AG04450 (cell line): Measurements from ENCODE around the gene ZNF536. TPM values are rescaled to one million over a fixed set of nuclear protein-coding genes. Genes with fewer than 3 reads are reported as not detected.
"Not testable (repeated sequence)": the region's sequence is repeated elsewhere in the genome, so short reads cannot be mapped to it uniquely, and the experiment has no call there.

Source experiments
- CTCF ChIA-PET: fragments of 300-600, 350-600 bp; formaldehyde crosslinking; extraction: SDS; loops from one replicate; lab custom pipeline; 2022; ENCODE audit warnings: antibody characterized with exemption, inconsistent platforms; lab: Charles Lee
- POLR2A ChIA-PET: fragments of 350-600 bp; formaldehyde crosslinking; extraction: SDS; loops from one replicate; lab custom pipeline; 2021; ENCODE audit warnings: antibody characterized with exemption, inconsistent platforms; lab: Yijun Ruan, JAX
- DNase-seq: peaks from one replicate; pipeline ENCODE4 v3.0.0-alpha.2; 2011; ENCODE audit warnings: low read depth, low spot score
- H3K27ac ChIP-seq: one replicate; pipeline ENCODE4 v1.5.1; 2012; ENCODE audit warnings: low read depth, low read length, control low read depth
- H3K27me3 ChIP-seq: one replicate; pipeline ENCODE4 v1.6.0; 2012; ENCODE audit warnings: low read length; ENCODE audit not compliant: control insufficient read depth, insufficient read depth
- H3K4me3 ChIP-seq: 2 replicates; pipeline ENCODE4 v1.5.1; 2011; ENCODE audit warnings: mild to moderate bottlenecking, low read depth, low read length, control low read depth
- H3K9me3 ChIP-seq: 2 replicates; pipeline ENCODE4 v1.5.1; 2012; ENCODE audit warnings: low read length; ENCODE audit not compliant: control insufficient read depth, insufficient read depth
- CTCF ChIP-seq: IDR thresholded peaks from 2 replicates; pipeline ENCODE4 v1.5.1; 2011; ENCODE audit warnings: low read depth, low read length, control low read depth, inconsistent platforms
- polyA plus RNA-seq: library from polyadenylated mRNA; depleted of rRNA; stranded (reverse); fragments of >200 nt; gene quantifications from 2 replicates; pipeline ENCODE4 v1.2.3, GENCODE V29; 2011

Gene ZNF536
- polyA plus RNA-seq, 1 experiment: not detected

DNA sequence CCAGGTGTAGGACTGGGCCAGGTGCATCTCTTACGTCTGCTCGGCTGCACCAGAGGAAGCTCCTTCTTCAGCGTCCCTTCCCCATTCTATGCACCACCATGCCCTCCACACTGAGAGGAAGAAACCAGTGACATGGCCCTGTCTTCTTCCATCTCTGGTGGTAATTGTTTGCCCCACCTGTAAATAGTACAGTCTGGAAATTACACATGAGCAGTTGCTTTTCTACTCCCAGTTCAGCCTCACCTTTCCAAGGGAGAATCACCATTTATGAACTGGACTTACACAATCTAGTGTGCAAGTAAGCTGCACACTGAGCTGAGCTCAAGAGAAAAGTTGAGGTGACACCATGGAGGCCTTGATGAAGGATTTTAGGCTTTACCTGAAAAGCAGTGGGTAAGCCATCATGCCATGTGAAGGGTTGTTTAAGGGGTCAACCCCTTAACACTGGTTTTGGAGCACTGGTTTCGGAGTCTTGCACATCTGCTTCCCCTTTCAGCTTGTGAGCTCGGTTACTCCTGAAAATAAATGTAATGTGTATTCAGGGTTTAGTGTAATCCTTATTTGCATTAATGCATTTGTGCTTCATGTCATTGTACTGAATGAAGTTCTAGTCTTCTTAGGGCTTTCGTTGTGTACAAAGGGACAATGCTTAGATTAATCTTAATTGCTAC is 22.4 kb downstream of the ZNF536 start:
- Histone ChIP-seq H3K27me3 (no peaks in the 10 kb centered on the region), H3K27ac (no peak overlapping the region), H3K9me3 (peaks cover 32% of the 10 kb centered on the region), H3K4me3 (no peak overlapping the region)
- ChIA-PET POLR2A (no interaction called here), CTCF (no interaction called here)
- TF ChIP-seq CTCF: no peak
- DNase-seq: no peak

DNA sequence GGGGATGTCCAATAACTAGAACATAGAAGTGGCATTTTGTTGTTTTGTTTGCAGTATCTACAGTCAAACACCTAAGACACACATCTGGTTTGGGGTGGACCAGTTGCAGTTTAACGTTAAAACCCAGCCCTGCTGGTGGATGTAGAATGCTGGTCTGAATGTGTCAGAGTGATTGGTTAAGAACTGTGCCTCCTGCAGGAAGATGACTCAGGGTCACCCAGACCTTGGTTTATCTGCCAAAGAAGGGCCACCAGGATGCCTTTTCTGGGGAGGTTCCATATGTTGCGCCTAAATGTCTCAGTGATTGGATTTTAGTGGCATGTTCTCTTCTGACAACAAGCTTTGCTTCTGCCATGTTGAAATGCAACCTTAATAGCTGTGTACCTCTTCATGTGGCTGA is 23.1 kb downstream of the ZNF536 start:
- ChIA-PET CTCF (no interaction called here), POLR2A (no interaction called here)
- Histone ChIP-seq H3K4me3 (no peak overlapping the region), H3K9me3 (peaks cover 29% of the 10 kb centered on the region), H3K27ac (no peak overlapping the region), H3K27me3 (no peaks in the 10 kb centered on the region)
- no peak for TF ChIP-seq CTCF
- no peak for DNase-seq

GRCh38 chr19:30398539-30398938 is 26.4 kb downstream of the ZNF536 start:
- H3K4me3 ChIP-seq, H3K27me3 ChIP-seq, CTCF ChIA-PET, H3K27ac ChIP-seq, H3K9me3 ChIP-seq, DNase-seq, POLR2A ChIA-PET: not testable (repeated sequence)

- peaks cover 25% of the 10 kb centered on the region for H3K9me3 ChIP-seq
- ChIA-PET POLR2A (no interaction called here), CTCF (no interaction called here)
- no peak for TF ChIP-seq CTCF
- DNase-seq: no peak
- no peak overlapping the region for H3K4me3 ChIP-seq
- H3K27ac ChIP-seq: no peak overlapping the region
- H3K27me3 ChIP-seq: no peaks in the 10 kb centered on the region
Observed at GRCh38 chr19:30401956-30402355, 29.8 kb downstream of the ZNF536 start.

DNA sequence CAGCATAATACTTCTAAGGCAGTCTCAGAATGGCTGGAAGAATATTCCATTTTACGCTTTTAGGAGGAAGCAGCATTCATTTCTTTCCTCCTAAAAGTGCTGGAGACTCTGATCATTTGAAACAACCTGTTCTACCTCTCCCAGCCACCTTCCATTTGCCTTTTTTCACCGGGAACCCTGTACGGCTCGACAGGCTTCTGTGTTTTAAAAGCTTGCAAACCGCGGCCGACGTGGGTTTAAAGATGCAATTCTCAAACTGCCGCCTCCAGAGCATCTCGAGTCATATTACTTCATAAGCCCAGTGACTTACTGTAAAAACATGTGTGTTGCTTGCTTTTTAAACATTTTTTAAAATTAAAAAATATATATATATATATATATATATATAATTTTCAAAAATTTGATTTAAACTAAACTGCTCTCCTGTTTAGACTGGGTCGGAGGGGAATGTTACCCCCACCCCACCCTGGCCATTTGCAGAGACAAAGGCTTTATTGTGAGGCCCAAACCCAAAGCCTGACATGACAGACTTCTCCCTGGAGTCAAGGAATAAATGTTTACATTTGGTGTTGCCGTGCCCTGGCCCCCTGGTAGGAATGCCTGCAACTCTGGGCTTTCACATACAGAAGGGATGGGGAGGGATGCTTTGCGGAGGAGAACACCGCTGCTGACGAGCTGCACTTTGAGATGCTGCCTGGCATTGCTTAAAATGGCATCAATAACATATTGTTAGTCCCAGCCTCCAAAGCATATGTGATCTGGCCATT is 30.4 kb downstream of the ZNF536 start:
- ChIA-PET CTCF (no interaction called here), POLR2A (no interaction called here)
- H3K9me3 ChIP-seq: peaks cover 25% of the 10 kb centered on the region
- no peak overlapping the region for H3K27ac ChIP-seq
- no peak for TF ChIP-seq CTCF
- H3K27me3 ChIP-seq: no peaks in the 10 kb centered on the region
- no peak for DNase-seq
- H3K4me3 ChIP-seq: no peak overlapping the region
